Measurements from ENCODE around the gene ELMOD3.

- TF ChIP-seq POLR2A (IDR thresholded peaks at IDR 0.05), result no peak
- no peak for TF ChIP-seq CTCF (IDR thresholded peaks at IDR 0.05)
Observed at GRCh38 chr2:85325466-85325811, 29.1 kb upstream of the ELMOD3 start.
